ENCODE measurements around the gene PNMA8A.

The PNMA8A gene

GRCh38 chr19:46491975-46492682 lies 20.8 kb upstream of the PNMA8A start:
- H3K36me3 ChIP-seq, result no peaks in the 10 kb centered on the region
- H3K4me3 ChIP-seq (ENCODE audit: low read depth, low read length), result no peak overlapping the region
- DNase-seq, result no peak
- TF ChIP-seq, protein P1, sequence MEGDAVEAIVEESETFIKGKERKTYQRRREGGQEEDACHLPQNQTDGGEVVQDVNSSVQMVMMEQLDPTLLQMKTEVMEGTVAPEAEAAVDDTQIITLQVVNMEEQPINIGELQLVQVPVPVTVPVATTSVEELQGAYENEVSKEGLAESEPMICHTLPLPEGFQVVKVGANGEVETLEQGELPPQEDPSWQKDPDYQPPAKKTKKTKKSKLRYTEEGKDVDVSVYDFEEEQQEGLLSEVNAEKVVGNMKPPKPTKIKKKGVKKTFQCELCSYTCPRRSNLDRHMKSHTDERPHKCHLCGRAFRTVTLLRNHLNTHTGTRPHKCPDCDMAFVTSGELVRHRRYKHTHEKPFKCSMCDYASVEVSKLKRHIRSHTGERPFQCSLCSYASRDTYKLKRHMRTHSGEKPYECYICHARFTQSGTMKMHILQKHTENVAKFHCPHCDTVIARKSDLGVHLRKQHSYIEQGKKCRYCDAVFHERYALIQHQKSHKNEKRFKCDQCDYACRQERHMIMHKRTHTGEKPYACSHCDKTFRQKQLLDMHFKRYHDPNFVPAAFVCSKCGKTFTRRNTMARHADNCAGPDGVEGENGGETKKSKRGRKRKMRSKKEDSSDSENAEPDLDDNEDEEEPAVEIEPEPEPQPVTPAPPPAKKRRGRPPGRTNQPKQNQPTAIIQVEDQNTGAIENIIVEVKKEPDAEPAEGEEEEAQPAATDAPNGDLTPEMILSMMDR (IDR thresholded peaks at IDR 0.05; ENCODE audit: low read depth, low read length), result no peak
- H3K27ac ChIP-seq, result no peak overlapping the region
- no peaks in the 10 kb centered on the region for H3K27me3 ChIP-seq (ENCODE audit: insufficient read depth, low read depth, severe bottlenecking)
- H3K9me3 ChIP-seq (ENCODE audit: severe bottlenecking), result no peaks in the 10 kb centered on the region

DNA sequence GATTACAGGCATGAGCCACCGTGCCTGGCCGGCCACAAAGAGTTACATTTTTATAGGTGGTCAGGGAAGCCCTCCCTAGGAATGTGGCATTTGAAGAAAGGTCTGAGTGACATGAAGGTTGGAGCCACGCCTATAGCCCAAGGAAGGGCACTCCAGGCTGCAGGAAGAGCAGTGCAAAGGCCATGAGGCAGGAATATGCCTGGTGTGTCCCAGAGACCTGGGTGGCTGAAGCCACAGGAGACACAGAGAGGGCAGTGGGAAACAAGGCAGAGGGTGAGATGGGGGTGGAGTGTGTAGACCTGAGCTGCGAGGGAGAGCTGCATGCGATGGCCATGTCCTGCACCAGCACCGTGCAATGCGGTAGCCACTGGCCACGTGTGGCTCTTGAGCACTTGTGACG lies 19.4 kb upstream of the PNMA8A start:
- no peaks in the 10 kb centered on the region for H3K36me3 ChIP-seq
- H3K27ac ChIP-seq, result no peak overlapping the region
- TF ChIP-seq, protein P1 (IDR thresholded peaks at IDR 0.05; ENCODE audit: low read depth, low read length), result no peak
- no peak for DNase-seq
- H3K4me3 ChIP-seq (ENCODE audit: low read depth, low read length), result no peak overlapping the region
- H3K27me3 ChIP-seq (ENCODE audit: insufficient read depth, low read depth, severe bottlenecking), result no peaks in the 10 kb centered on the region
- H3K9me3 ChIP-seq (ENCODE audit: severe bottlenecking), result no peaks in the 10 kb centered on the region

- Histone ChIP-seq H3K27me3 (ENCODE audit: insufficient read depth, low read depth, severe bottlenecking) (no peaks in the 10 kb centered on the region), H3K36me3 (no peaks in the 10 kb centered on the region), H3K27ac (no peak overlapping the region), H3K4me3 (ENCODE audit: low read depth, low read length) (no peak overlapping the region), H3K9me3 (ENCODE audit: severe bottlenecking) (no peaks in the 10 kb centered on the region)
- TF ChIP-seq, protein P1 (IDR thresholded peaks at IDR 0.05; ENCODE audit: low read depth, low read length), result no peak
- no peak for DNase-seq
These were observed 18.3 kb upstream of the PNMA8A start for GRCh38 chr19:46489445-46490272.

DNA sequence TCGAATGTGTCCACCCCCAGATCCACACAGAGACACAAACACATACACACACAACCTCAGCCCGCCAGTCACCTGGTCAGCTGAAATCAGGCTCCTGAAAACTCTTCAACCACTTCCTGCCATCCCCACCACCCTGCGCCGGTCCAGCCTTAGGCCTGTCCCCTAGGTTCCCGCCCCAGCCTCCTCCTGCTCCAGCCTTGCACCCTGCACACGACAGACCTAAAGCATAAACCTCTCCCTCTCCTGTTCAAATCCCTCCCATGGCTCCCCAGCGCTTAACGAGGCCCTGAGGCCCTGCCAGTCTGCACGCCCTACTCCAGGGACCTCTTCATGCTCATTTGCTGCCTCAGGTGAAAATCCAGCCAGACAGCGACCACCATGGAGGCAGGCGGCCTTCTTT lies 17.2 kb upstream of the PNMA8A start:
- H3K27me3 ChIP-seq (ENCODE audit: insufficient read depth, low read depth, severe bottlenecking), result no peaks in the 10 kb centered on the region
- no peak overlapping the region for H3K4me3 ChIP-seq (ENCODE audit: low read depth, low read length)
- H3K27ac ChIP-seq, result no peak overlapping the region
- no peaks in the 10 kb centered on the region for H3K36me3 ChIP-seq
- no peak for DNase-seq
- TF ChIP-seq, protein P1 (IDR thresholded peaks at IDR 0.05; ENCODE audit: low read depth, low read length), result no peak
- H3K9me3 ChIP-seq (ENCODE audit: severe bottlenecking), result no peaks in the 10 kb centered on the region

DNA sequence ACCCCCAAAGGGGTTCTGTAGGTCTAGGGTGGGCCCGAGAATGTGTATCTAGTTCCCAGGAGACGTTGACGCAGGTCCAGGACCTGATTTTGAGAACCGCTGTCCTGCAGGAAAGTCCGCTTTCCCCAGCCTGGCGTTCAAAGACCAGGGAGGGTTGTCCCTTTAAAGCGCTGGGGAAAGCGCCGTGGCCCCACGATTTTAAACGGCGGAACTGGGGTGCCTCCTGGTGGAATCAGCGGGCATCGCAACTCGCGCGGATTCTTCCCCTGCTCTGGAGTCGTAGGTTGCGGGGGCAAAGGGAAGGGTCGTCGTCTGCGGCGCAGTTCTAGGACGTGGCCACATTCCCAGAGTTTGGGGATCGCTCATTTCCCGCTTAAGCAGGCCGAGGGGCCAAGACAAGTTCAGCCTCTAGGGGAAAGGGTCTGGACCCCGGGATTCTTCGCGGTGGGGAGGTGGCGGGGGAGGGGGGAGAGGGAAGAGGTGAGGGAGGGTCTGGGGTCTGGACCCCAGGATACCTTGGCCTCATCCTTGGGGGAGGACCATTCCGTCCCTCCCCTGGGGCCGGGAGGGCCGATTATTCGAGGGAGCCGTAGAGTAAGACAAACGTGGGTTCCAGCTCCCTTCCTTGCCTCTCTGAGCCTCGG lies 16.6 kb upstream of the PNMA8A start:
- peak; percentile 70 for DNase-seq
- Histone ChIP-seq H3K36me3 (no peaks in the 10 kb centered on the region), H3K27me3 (ENCODE audit: insufficient read depth, low read depth, severe bottlenecking) (no peaks in the 10 kb centered on the region), H3K9me3 (ENCODE audit: severe bottlenecking) (no peaks in the 10 kb centered on the region), H3K4me3 (ENCODE audit: low read depth, low read length) (peak overlapping the region; percentile 32), H3K27ac (no peak overlapping the region)
- TF ChIP-seq, protein P1 (IDR thresholded peaks at IDR 0.05; ENCODE audit: low read depth, low read length), result peak; percentile 83

Data from WERI-Rb-1 (cell line).